ENCODE data around the gene IPO4.

DNA sequence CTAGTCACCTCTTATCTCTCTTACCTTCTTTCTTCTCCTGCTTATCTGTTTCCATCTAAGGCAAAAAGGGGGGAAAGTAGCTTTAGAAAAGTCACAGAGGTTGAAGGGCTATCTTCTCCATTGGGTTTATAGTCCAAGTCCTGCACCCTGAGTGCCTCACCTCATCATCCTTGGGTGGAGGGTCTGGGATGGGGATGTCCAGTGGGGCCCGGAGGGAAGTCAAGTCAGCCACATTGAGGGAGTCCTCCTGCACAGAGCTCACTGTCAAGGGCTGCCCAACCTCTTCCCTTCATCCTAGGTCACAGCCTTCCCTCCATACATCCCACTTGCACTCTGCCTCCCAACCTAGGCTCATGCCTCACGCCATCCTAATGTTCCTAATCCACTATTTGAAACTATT is 43.4 kb downstream of the IPO4 start:
- TF ChIP-seq, protein P1, sequence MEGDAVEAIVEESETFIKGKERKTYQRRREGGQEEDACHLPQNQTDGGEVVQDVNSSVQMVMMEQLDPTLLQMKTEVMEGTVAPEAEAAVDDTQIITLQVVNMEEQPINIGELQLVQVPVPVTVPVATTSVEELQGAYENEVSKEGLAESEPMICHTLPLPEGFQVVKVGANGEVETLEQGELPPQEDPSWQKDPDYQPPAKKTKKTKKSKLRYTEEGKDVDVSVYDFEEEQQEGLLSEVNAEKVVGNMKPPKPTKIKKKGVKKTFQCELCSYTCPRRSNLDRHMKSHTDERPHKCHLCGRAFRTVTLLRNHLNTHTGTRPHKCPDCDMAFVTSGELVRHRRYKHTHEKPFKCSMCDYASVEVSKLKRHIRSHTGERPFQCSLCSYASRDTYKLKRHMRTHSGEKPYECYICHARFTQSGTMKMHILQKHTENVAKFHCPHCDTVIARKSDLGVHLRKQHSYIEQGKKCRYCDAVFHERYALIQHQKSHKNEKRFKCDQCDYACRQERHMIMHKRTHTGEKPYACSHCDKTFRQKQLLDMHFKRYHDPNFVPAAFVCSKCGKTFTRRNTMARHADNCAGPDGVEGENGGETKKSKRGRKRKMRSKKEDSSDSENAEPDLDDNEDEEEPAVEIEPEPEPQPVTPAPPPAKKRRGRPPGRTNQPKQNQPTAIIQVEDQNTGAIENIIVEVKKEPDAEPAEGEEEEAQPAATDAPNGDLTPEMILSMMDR (IDR thresholded peaks at IDR 0.05; ENCODE audit: insufficient read depth, low read length) = no peak
- TF ChIP-seq GABPA (IDR thresholded peaks at IDR 0.05; ENCODE audit: low read depth) (no peak), POLR2AphosphoS5 (IDR thresholded peaks at IDR 0.05; ENCODE audit: low read depth) (no peak), SPI1 (IDR thresholded peaks at IDR 0.05; ENCODE audit: borderline replicate concordance, low read depth) (no peak)
- TF ChIP-seq, protein P2, sequence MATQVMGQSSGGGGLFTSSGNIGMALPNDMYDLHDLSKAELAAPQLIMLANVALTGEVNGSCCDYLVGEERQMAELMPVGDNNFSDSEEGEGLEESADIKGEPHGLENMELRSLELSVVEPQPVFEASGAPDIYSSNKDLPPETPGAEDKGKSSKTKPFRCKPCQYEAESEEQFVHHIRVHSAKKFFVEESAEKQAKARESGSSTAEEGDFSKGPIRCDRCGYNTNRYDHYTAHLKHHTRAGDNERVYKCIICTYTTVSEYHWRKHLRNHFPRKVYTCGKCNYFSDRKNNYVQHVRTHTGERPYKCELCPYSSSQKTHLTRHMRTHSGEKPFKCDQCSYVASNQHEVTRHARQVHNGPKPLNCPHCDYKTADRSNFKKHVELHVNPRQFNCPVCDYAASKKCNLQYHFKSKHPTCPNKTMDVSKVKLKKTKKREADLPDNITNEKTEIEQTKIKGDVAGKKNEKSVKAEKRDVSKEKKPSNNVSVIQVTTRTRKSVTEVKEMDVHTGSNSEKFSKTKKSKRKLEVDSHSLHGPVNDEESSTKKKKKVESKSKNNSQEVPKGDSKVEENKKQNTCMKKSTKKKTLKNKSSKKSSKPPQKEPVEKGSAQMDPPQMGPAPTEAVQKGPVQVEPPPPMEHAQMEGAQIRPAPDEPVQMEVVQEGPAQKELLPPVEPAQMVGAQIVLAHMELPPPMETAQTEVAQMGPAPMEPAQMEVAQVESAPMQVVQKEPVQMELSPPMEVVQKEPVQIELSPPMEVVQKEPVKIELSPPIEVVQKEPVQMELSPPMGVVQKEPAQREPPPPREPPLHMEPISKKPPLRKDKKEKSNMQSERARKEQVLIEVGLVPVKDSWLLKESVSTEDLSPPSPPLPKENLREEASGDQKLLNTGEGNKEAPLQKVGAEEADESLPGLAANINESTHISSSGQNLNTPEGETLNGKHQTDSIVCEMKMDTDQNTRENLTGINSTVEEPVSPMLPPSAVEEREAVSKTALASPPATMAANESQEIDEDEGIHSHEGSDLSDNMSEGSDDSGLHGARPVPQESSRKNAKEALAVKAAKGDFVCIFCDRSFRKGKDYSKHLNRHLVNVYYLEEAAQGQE (IDR thresholded peaks at IDR 0.05; ENCODE audit: insufficient replicate concordance, low read depth) = no peak

Measured in HL-60 (cell line).